ENCODE measurements around the gene ADCY4. TPM values are rescaled to one million over a fixed set of nuclear protein-coding genes. Genes with fewer than 3 reads are reported as not detected.

The ADCY4 gene
- total RNA-seq, 8 experiments from 2014 or later = 0.43 to 3.7 (median 1.2) TPM

DNA sequence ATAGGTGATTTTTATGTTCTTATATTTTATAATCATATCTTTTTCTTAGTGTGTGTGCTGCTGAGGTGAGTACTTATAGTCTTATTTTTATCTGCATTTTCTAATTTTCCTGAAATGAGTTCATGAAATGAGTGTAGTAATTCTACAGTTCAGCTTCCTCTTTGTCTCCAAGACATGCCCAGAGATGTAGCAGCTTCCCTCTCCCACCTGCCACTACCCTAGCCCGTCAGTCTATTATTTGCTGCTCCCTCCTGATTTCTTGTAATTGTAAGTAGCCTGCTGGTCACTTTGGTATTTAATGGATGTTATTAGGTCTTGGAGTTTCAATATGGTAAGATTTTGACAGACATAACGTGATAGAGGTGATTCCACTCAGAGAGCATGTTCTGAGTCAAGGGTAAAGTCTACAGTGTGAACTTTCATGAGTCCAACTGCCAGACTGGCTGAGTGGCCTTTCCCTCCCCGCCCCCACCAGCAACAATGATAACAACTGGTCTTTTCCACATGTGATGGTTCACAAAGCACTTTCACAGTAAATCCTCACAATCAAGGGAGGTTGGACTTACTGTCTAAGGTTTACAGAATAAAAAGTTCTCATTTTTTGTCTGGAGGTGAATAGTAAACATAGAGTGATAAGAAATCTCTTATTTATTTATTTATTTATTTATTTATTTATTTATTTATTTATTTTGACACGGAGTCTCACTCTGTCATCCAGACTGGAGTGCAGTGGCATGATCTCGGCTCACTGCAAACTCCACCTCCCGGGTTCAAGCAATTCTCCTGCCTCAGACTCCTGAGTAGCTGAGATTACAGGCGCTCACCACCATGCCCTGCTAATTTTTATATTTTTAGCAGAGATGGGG, 9.2 kb upstream of the ADCY4 start:
- Histone ChIP-seq H3K4me1 (replicated peaks in 1 of 2) (peaks cover 0 to 3% of the 10 kb centered on the region in 2 donors), H3K27ac (no peak overlapping the region), H3K4me3 (no peak overlapping the region)
- in situ Hi-C loops (cut with MboI; ENCODE audit: low pct_unique_long_range_greater_than_20kb in 2 of 9, low sequenced_read_pairs in 9 of 9, unreplicated experiment in 9 of 9) = loop anchor here in 4 of 9 experiments (25.0 kb wide), 1 partner anchor 93 kb away; the partner anchor contains the start of genes CBLN3 (in 4 of the 4), KHNYN (in 4 of the 4) and SDR39U1 (in 4 of the 4)
- WGBS, 10 experiments = 39 to 84% (median 72%) methylated on average over 2 to 7 of the region's 7 CpGs; no CpG with 5 or more reads in 1 of the 10 experiments
- ATAC-seq (replicated peaks in 6 of 8) = no peak

GRCh38 chr14:24342889-24343288, 8.0 kb upstream of the ADCY4 start:
- H3K4me1 ChIP-seq (replicated peaks in 1 of 2) = peaks cover 0 to 4% of the 10 kb centered on the region in 2 donors
- in situ Hi-C loops (cut with MboI; ENCODE audit: low pct_unique_long_range_greater_than_20kb in 2 of 9, low sequenced_read_pairs in 9 of 9, unreplicated experiment in 9 of 9) = loop anchor here in 4 of 9 experiments (25.0 kb wide), 1 partner anchor 94 kb away; the partner anchor contains the start of genes CBLN3 (in 4 of the 4), KHNYN (in 4 of the 4) and SDR39U1 (in 4 of the 4)
- no peak for ATAC-seq (replicated peaks in 6 of 8)
- no peak overlapping the region for H3K27ac ChIP-seq
- no peak overlapping the region for H3K4me3 ChIP-seq
- WGBS, 10 experiments = 70 to 100% (median 90%) methylated on average over 1 to 4 of the region's 4 CpGs; no CpG with 5 or more reads in 1 of the 10 experiments

DNA sequence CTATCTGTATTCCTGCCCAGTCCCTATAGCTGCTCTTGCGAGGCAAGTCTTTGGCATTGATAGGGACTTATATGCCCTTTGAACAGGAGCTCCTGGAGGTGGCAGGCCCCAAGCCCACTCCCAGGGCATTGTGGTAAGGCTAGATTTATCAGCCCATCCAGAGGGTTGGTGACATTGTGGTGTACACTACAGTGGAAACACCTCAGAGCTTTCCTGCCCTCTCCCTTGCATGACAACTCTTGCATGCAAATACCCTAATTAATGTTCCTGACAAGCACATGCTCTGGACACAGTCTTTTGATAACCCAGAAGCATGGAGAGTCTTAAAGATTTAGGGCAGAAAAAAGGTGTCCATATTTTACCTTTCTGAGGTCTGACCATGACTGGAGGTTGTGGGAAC, 5.7 kb upstream of the ADCY4 start:
- Histone ChIP-seq H3K27ac (no peak overlapping the region), H3K4me1 (replicated peaks in 1 of 2) (peaks cover 0 to 4% of the 10 kb centered on the region in 2 donors), H3K4me3 (no peak overlapping the region)
- in situ Hi-C loops (cut with MboI; ENCODE audit: low pct_unique_long_range_greater_than_20kb in 2 of 9, low sequenced_read_pairs in 9 of 9, unreplicated experiment in 9 of 9) = loop anchor here in 4 of 9 experiments (25.0 kb wide), 1 partner anchor 97 kb away; the partner anchor contains the start of genes CBLN3 (in 4 of the 4), KHNYN (in 4 of the 4) and SDR39U1 (in 4 of the 4)
- WGBS, 10 experiments = 17 to 100% (median 94%) methylated on average over 1 of the region's 1 CpG; no CpG with 5 or more reads in 6 of the 10 experiments
- ATAC-seq (replicated peaks in 6 of 8) = no peak

DNA sequence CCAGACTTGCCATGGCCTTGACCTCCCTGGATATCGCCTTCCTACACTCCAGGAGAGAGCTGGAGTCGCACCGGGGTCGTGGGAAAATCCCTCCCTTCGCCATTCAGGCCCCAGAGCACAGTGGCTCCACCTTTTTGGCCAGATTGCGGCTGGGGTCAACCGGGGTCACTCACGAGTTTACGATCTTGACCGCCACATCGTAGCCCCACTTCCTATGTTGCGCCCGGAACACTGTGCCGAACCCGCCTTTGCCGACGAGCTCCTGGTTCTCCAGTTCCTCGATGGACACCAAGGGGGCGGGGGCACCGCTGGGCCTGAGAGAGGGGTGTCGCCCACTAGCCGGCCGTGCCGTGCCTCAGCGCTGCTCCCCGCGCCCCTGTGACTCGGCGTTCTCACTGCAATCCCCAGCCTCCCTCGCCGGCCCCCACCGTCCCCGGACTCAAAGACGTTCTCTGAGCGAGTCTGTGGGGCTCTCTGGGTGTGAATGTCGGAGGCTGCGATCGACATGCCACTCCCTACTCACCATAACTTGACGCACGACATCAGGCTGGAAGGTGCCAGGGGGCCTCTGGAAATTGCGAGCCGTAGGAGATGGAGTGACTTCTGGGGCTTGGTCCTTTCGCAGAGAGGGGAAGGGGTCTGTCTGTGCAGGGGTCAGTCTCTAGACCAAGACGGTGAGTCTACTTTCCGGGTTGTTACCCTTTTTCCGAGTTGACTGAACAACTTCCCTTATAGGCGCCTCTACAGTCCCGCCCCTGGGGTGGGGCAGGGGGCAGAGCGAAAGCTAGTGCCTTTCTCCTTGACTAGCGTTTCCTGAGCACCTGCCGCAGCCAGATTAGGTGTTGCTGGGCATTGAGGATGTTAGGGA, 4.6 kb upstream of the ADCY4 start, which contains the start of gene RIPK3:
Gene RIPK3 (minus strand): TSS at position 708 of the 868 bp plus-strand sequence. CDS start 165 bp downstream, at position 543.
- no peak within 1 kb of the TSS for H3K27ac ChIP-seq
- peaks cover 0 to 9% of the 10 kb centered on the region in 2 donors for H3K4me1 ChIP-seq (replicated peaks in 1 of 2)
- ATAC-seq (replicated peaks in 6 of 8) = peak in 5 of 8 experiments; percentile 13 to 84 (median 49)
- no peak within 1 kb of the TSS for H3K4me3 ChIP-seq
- in situ Hi-C loops (cut with MboI; ENCODE audit: low pct_unique_long_range_greater_than_20kb in 2 of 9, low sequenced_read_pairs in 9 of 9, unreplicated experiment in 9 of 9) = loop anchor here in 8 of 9 experiments (10.0 to 25.0 kb wide), 2 partner anchors 95 to 98 kb away; partner anchors contain the start of genes CBLN3 (in 4 of the 8), KHNYN (in 4 of the 8) and SDR39U1 (in 4 of the 8)
- WGBS, 10 experiments = 0 to 53% (median 10%) methylated on average over 1 to 13 of the region's 51 CpGs; no CpG with 5 or more reads in 4 of the 10 experiments

DNA sequence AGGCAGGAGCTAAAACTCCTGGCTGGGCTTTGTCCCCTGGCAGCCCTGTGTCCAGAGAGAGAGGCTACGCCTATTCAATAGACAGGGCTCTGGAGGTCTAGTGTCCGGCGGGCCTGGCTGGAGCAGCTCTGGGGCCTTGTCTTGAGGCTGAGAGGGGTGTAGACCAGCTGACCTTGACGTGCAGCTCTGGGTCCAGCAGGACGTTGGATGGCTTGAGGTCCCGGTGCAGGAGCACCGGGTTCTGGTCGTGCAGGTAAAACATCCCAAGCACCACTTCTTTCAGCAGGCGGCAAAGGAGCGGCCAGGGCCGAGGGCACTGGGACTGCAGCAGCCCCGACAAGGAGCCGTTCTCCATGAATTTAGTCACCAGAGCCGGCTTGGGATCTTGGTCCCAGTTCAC, 4.0 kb upstream of the ADCY4 start:
- no peak overlapping the region for H3K27ac ChIP-seq
- H3K4me3 ChIP-seq = no peak overlapping the region
- in situ Hi-C loops (cut with MboI; ENCODE audit: low pct_unique_long_range_greater_than_20kb in 2 of 9, low sequenced_read_pairs in 9 of 9, unreplicated experiment in 9 of 9) = loop anchor here in 8 of 9 experiments (10.0 to 25.0 kb wide), 2 partner anchors 96 to 98 kb away; partner anchors contain the start of genes CBLN3 (in 4 of the 8), KHNYN (in 4 of the 8) and SDR39U1 (in 4 of the 8)
- H3K4me1 ChIP-seq (replicated peaks in 1 of 2) = peaks cover 0 to 10% of the 10 kb centered on the region in 2 donors
- no peak for ATAC-seq (replicated peaks in 6 of 8)
- 29 to 100% (median 64%) methylated on average over 1 to 11 of the region's 14 CpGs; no CpG with 5 or more reads in 4 of the 10 experiments for WGBS, 10 experiments

- WGBS, 10 experiments = 64 to 100% (median 76%) methylated on average over 2 to 8 of the region's 8 CpGs; no CpG with 5 or more reads in 3 of the 10 experiments
- in situ Hi-C loops (cut with MboI; ENCODE audit: low pct_unique_long_range_greater_than_20kb in 2 of 9, low sequenced_read_pairs in 9 of 9, unreplicated experiment in 9 of 9) = loop anchor here in 8 of 9 experiments (10.0 to 25.0 kb wide), 2 partner anchors 97 to 100 kb away; partner anchors contain the start of genes CBLN3 (in 4 of the 8), KHNYN (in 4 of the 8) and SDR39U1 (in 4 of the 8)
- Histone ChIP-seq H3K4me3 (no peak overlapping the region), H3K27ac (no peak overlapping the region), H3K4me1 (replicated peaks in 1 of 2) (peaks cover 0 to 10% of the 10 kb centered on the region in 2 donors)
- no peak for ATAC-seq (replicated peaks in 6 of 8)
These were observed 2.9 kb upstream of the ADCY4 start for GRCh38 chr14:24337824-24338175.

- WGBS, 10 experiments = 42 to 80% (median 65%) methylated on average over 1 to 4 of the region's 7 CpGs; no CpG with 5 or more reads in 3 of the 10 experiments
These were observed 2.4 kb upstream of the ADCY4 start for GRCh38 chr14:24337144-24337823.

DNA sequence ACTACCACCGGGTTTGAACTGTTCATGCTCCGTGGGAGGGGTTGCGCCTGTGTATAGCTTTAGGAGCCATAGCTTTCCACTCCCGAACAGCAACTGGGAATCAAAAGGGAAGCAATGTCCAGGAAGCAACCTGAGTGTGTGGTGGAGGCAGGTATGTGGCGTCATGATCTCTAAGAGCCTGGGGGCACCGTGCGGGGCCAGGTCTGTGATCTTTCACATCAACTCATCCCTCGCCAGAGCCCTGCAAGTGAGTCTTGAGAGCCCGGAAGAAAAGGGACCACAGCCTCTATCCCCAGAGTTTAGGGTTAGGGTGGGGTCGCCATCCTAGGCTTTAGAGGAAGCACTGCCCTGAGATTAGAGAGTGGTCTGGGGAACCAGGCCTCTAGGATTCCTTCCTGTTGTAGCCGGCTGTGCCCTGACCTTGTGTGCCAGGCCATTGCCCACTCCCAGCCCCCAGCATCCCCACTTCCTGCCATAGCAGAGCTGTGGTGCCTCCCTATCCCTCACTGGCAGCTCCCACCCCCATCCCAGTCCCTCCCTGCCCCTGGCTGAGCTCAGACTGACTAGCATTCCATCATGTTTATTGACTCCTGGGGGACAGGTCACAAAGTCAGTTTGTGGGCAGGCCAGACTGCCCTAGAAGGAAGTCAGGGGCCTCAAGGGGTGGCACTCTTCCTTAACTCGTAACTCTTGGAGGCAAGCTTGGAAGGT, 745 bp upstream of the ADCY4 start:
- in situ Hi-C loops (cut with MboI; ENCODE audit: low pct_unique_long_range_greater_than_20kb in 2 of 9, low sequenced_read_pairs in 9 of 9, unreplicated experiment in 9 of 9) = loop anchor here in 8 of 9 experiments (10.0 to 25.0 kb wide), 2 partner anchors 99 to 102 kb away; partner anchors contain the start of genes CBLN3 (in 4 of the 8), KHNYN (in 4 of the 8) and SDR39U1 (in 4 of the 8)
- no peak for ATAC-seq (replicated peaks in 6 of 8)
- Histone ChIP-seq H3K4me1 (replicated peaks in 1 of 2) (peaks cover 0 to 10% of the 10 kb centered on the region in 2 donors), H3K4me3 (no peak overlapping the region), H3K27ac (no peak overlapping the region)
- WGBS, 10 experiments = 27 to 90% (median 60%) methylated on average over 1 to 6 of the region's 12 CpGs; no CpG with 5 or more reads in 6 of the 10 experiments

More at GRCh38 chr14:24337144-24337823, 2.4 kb upstream of the ADCY4 start:
- Histone ChIP-seq H3K4me1 (replicated peaks in 1 of 2) (peaks cover 0 to 10% of the 10 kb centered on the region in 2 donors), H3K27ac (no peak overlapping the region), H3K4me3 (no peak overlapping the region)
- ATAC-seq (replicated peaks in 6 of 8) = no peak
- in situ Hi-C loops (cut with MboI; ENCODE audit: low pct_unique_long_range_greater_than_20kb in 2 of 9, low sequenced_read_pairs in 9 of 9, unreplicated experiment in 9 of 9) = loop anchor here in 8 of 9 experiments (10.0 to 25.0 kb wide), 2 partner anchors 98 to 100 kb away; partner anchors contain the start of genes CBLN3 (in 4 of the 8), KHNYN (in 4 of the 8) and SDR39U1 (in 4 of the 8)

DNA sequence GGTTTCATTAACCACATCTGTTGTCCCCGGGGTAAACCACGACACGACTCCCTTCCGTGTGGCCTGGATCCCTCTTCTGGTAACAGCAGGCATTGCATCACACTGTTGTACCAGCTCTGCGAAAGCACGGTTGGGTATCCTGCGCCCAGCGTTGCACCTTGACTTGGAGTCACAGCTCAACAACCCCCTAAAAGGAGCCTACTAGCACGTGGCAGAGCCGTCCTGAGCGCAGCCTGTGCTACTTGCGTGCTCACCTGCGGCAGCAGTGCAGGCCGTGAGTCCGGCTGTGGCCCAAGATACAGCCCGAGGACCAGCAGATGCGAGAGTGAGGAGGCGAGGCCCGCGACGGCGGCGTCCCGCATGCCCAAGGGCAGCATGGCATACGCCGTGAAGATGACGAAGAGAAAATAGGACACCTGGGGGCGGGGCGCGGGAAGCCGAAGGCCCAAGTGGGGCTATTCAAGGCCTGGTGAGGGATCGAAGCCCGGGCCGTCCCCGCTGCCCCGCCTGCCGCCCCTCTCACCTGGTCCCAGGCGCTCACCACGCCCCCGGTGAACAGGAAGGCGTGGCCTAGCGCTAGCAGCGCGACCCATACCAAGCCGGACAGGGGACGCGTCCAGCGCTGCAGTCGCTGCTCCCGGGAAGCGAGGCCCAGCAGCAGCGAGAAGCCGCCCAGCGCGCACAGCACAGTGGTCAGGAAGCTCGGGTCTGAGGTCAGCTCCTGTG, 2.4 kb downstream of the ADCY4 start:
- H3K4me1 ChIP-seq (replicated peaks in 1 of 2) = peaks cover 0 to 6% of the 10 kb centered on the region in 2 donors
- H3K27ac ChIP-seq = no peak overlapping the region
- peak; percentile 25 to 87 (median 80) for ATAC-seq (replicated peaks in 6 of 8)
- WGBS, 10 experiments = 0 to 9% (median 5%) methylated on average over 1 to 21 of the region's 56 CpGs; no CpG with 5 or more reads in 4 of the 10 experiments
- peak overlapping the region; percentile 5 to 16 (median 8) for H3K4me3 ChIP-seq
- in situ Hi-C loops (cut with MboI; ENCODE audit: low pct_unique_long_range_greater_than_20kb in 2 of 9, low sequenced_read_pairs in 9 of 9, unreplicated experiment in 9 of 9) = loop anchor here in 8 of 9 experiments (10.0 to 25.0 kb wide), 2 partner anchors 102 to 105 kb away; partner anchors contain the start of genes CBLN3 (in 4 of the 8), KHNYN (in 4 of the 8) and SDR39U1 (in 4 of the 8)

DNA sequence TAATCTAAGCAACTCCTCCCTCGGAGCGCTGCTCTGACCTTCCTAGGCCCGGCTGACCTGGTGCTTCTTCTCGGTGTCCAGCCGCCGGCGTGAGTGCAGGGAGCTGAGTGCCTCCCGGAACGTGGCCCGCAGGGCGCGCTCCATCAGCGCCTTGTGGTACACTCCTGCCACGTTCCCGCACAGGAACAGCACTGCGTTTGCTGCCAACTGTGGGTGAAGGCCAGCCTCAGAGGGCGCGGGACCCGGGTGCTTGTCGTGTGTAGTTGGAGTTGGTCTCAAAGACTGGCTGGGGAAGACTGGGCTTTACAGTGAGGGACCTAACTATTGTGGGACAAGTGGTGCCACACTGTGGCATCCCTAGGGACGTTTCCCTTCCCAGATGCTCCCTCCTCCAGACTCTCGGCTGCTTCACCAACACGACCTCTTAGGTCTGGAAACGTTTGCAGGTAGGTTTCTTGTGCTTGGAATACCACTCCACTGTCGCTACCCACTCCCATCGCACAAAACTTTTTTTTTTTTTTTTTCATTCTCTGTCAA, 3.1 kb downstream of the ADCY4 start:
- WGBS, 10 experiments = 0 to 87% (median 50%) methylated on average over 1 to 15 of the region's 26 CpGs; no CpG with 5 or more reads in 2 of the 10 experiments
- ATAC-seq (replicated peaks in 6 of 8) = peak in 5 of 8 experiments; percentile 7 to 21 (median 15)
- Histone ChIP-seq H3K4me3 (no peak overlapping the region), H3K4me1 (replicated peaks in 1 of 2) (peaks cover 0 to 6% of the 10 kb centered on the region in 2 donors), H3K27ac (no peak overlapping the region)
- in situ Hi-C loops (cut with MboI; ENCODE audit: low pct_unique_long_range_greater_than_20kb in 2 of 9, low sequenced_read_pairs in 9 of 9, unreplicated experiment in 9 of 9) = loop anchor here in 8 of 9 experiments (10.0 to 25.0 kb wide), 2 partner anchors 103 to 106 kb away; partner anchors contain the start of genes CBLN3 (in 4 of the 8), KHNYN (in 4 of the 8) and SDR39U1 (in 4 of the 8)

All from motor neuron (in vitro differentiated cells).